Kidney epithelial cell (primary cell): Measurements from ENCODE around the gene YAF2. TPM values are rescaled to one million over a fixed set of nuclear protein-coding genes. Genes with fewer than 3 reads are reported as not detected.

ENCODE experiments used
- DNase-seq: peaks from one replicate; pipeline ENCODE4 v3.0.0-alpha.2; 2010; ENCODE audit warnings: low read depth
- H3K27me3 ChIP-seq: 2 replicates; pipeline ENCODE4 v1.6.0; 2011; ENCODE audit warnings: low read length; ENCODE audit not compliant: control insufficient read depth, insufficient read depth
- H3K36me3 ChIP-seq: 2 replicates; pipeline ENCODE4 v1.5.1; 2011; ENCODE audit warnings: low read length; ENCODE audit not compliant: control insufficient read depth, insufficient read depth
- H3K4me3 ChIP-seq: 2 replicates; pipeline ENCODE4 v1.5.1; 2011; ENCODE audit warnings: low read depth, mild to moderate bottlenecking, control low read depth, low read length
- total RNA-seq: library from RNA; depleted of rRNA; stranded (reverse); fragments of >200 nt; gene quantifications from 2 replicates; pipeline ENCODE4 v1.2.3, GENCODE V29; 2015
- TF ChIP-seq, protein P1 (sequence below): IDR thresholded peaks from 2 replicates; pipeline ENCODE4 v1.5.1; 2011; ENCODE audit warnings: mild to moderate bottlenecking, moderate library complexity, low read length, control low read depth, inconsistent platforms; ENCODE audit not compliant: insufficient read depth, poor library complexity, severe bottlenecking

Gene YAF2
- total RNA-seq, 1 donor from 2014 or later, result 15.7 TPM

GRCh38 chr12:42213954-42214426 is 24.1 kb downstream of the YAF2 start:
- Histone ChIP-seq H3K27me3 (no peaks in the 10 kb centered on the region), H3K36me3 (no peaks in the 10 kb centered on the region), H3K4me3 (no peak overlapping the region)
- TF ChIP-seq, protein P1, sequence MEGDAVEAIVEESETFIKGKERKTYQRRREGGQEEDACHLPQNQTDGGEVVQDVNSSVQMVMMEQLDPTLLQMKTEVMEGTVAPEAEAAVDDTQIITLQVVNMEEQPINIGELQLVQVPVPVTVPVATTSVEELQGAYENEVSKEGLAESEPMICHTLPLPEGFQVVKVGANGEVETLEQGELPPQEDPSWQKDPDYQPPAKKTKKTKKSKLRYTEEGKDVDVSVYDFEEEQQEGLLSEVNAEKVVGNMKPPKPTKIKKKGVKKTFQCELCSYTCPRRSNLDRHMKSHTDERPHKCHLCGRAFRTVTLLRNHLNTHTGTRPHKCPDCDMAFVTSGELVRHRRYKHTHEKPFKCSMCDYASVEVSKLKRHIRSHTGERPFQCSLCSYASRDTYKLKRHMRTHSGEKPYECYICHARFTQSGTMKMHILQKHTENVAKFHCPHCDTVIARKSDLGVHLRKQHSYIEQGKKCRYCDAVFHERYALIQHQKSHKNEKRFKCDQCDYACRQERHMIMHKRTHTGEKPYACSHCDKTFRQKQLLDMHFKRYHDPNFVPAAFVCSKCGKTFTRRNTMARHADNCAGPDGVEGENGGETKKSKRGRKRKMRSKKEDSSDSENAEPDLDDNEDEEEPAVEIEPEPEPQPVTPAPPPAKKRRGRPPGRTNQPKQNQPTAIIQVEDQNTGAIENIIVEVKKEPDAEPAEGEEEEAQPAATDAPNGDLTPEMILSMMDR, result no peak
- no peak for DNase-seq

GRCh38 chr12:42213023-42213422 is 25.0 kb downstream of the YAF2 start:
- no peaks in the 10 kb centered on the region for H3K27me3 ChIP-seq
- peak; percentile 58 for DNase-seq
- H3K4me3 ChIP-seq, result no peak overlapping the region
- TF ChIP-seq, protein P1, result no peak
- no peaks in the 10 kb centered on the region for H3K36me3 ChIP-seq

- TF ChIP-seq, protein P1, result no peak
- no peaks in the 10 kb centered on the region for H3K27me3 ChIP-seq
These were observed 29.5 kb downstream of the YAF2 start for GRCh38 chr12:42208574-42208973.

GRCh38 chr12:42204819-42205218 is 33.2 kb downstream of the YAF2 start:
- no peaks in the 10 kb centered on the region for H3K36me3 ChIP-seq
- H3K27me3 ChIP-seq, result no peaks in the 10 kb centered on the region
- no peak overlapping the region for H3K4me3 ChIP-seq
- no peak for DNase-seq
- TF ChIP-seq, protein P1, result no peak

More at GRCh38 chr12:42208574-42208973, 29.5 kb downstream of the YAF2 start:
- no peak overlapping the region for H3K4me3 ChIP-seq
- H3K36me3 ChIP-seq, result no peaks in the 10 kb centered on the region
- DNase-seq, result no peak

DNA sequence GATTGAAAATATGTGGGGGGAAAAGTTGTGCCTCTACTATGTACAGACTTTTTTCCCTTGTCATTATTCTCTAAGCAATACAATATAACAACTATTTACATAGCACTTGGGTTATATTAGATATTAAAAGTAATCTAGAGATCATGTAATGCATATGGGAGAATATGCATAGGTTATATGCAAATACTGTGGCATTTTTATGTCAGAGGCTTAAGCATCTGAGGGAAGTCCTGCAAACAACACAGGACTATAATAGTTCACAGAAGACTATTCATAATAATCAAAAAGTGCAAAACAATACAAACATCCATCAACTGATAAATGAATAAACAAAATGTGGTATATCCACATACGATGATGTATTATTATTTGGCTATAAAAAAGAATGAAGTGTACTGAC is 33.7 kb downstream of the YAF2 start:
- DNase-seq, result no peak
- no peaks in the 10 kb centered on the region for H3K27me3 ChIP-seq
- no peaks in the 10 kb centered on the region for H3K36me3 ChIP-seq
- TF ChIP-seq, protein P1, result no peak
- H3K4me3 ChIP-seq, result no peak overlapping the region

DNA sequence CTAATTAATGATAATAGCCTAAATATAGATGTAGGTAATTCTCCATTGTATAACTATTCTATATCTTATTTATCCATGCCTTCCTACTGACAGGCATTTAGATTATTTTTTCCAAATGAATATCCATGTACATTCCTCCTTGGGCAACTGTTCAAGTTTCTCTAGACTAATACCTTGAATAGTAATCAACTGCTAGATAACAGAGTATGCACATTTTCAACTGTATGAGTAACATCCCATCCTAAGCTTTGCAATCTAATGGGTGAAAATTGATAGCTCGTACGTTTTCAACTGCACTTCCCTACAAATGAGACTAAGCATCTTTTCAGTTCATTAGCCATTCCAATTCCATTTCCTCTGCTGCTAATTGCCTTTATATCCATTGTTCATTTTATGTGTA is 37.0 kb downstream of the YAF2 start:
- Histone ChIP-seq H3K4me3 (no peak overlapping the region), H3K27me3 (no peaks in the 10 kb centered on the region), H3K36me3 (no peaks in the 10 kb centered on the region)
- DNase-seq, result no peak
- TF ChIP-seq, protein P1, result no peak
